ENCODE measurements around the gene WNT5A.

The WNT5A gene

GRCh38 chr3:55486857-55487380, at the start of gene WNT5A:
Gene WNT5A, minus strand, starts transcription at chr3:55487306. Its CDS starts 321 bp downstream, at chr3:55486985.
- DNase-seq = no peak

GRCh38 chr3:55534876-55535275, 47.8 kb upstream of the WNT5A start:
- DNase-seq = no peak

- no peak for DNase-seq
Observed at GRCh38 chr3:55532806-55533205, 45.7 kb upstream of the WNT5A start.

- DNase-seq = no peak
Observed at GRCh38 chr3:55531321-55531720, 44.2 kb upstream of the WNT5A start.

GRCh38 chr3:55527361-55527760, 40.3 kb upstream of the WNT5A start:
- DNase-seq = no peak

GRCh38 chr3:55526332-55527030, 39.4 kb upstream of the WNT5A start:
- no peak for DNase-seq

GRCh38 chr3:55525436-55525835, 38.3 kb upstream of the WNT5A start:
- DNase-seq = no peak

- no peak for DNase-seq
Observed at GRCh38 chr3:55524565-55525244, 37.6 kb upstream of the WNT5A start.

GRCh38 chr3:55523471-55523870, 36.4 kb upstream of the WNT5A start:
- no peak for DNase-seq

GRCh38 chr3:55521738-55522421, 34.8 kb upstream of the WNT5A start:
- no peak for DNase-seq

- no peak for DNase-seq
Observed at GRCh38 chr3:55521064-55521737, 34.1 kb upstream of the WNT5A start.

GRCh38 chr3:55519019-55519418, 31.9 kb upstream of the WNT5A start:
- no peak for DNase-seq

- no peak for DNase-seq
Observed at GRCh38 chr3:55518451-55518850, 31.3 kb upstream of the WNT5A start.

- no peak for DNase-seq
Observed at GRCh38 chr3:55516392-55517030, 29.4 kb upstream of the WNT5A start.

GRCh38 chr3:55515550-55516246, 28.6 kb upstream of the WNT5A start:
- no peak for DNase-seq

GRCh38 chr3:55514962-55515361, 27.9 kb upstream of the WNT5A start:
- no peak for DNase-seq

GRCh38 chr3:55512571-55513343, 25.7 kb upstream of the WNT5A start:
- no peak for DNase-seq

GRCh38 chr3:55511895-55512570, 24.9 kb upstream of the WNT5A start:
- no peak for DNase-seq

GRCh38 chr3:55508335-55508734, 21.2 kb upstream of the WNT5A start:
- DNase-seq = no peak

- DNase-seq = no peak
Observed at GRCh38 chr3:55507808-55508207, 20.7 kb upstream of the WNT5A start.

GRCh38 chr3:55505776-55506175, 18.7 kb upstream of the WNT5A start:
- DNase-seq = no peak
